Measurements from ENCODE around the gene WNK1.

WNK1 gene

DNA sequence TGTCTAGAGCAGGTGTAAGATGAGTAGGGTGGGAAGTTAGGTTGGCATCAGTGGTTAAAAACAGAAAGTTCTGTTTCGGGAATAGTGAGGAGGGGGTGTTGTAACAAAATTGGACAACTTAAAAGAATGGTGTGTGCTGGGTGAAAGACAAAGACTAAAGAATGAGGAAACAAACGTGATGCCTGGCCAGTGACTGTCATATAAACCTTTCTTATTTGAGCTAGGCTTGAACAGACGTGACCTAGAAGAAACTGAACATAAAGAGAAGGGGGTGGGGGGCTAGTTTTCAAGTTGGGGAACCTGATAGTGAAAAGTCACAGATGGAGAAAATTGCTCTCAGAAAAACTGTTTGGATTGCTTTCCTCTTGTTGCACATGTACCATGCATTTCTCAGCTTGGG is 157.5 kb downstream of the WNK1 start:
- Histone ChIP-seq H3K4me1 (no peaks in the 10 kb centered on the region), H3K9me3 (no peaks in the 10 kb centered on the region), H3K36me3 (peaks cover 89% of the 10 kb centered on the region), H3K27me3 (no peaks in the 10 kb centered on the region), H3K4me3 (ENCODE audit: low read depth, low read length) (no peak overlapping the region)
- DNase-seq: no peak
- TF ChIP-seq, protein P1, sequence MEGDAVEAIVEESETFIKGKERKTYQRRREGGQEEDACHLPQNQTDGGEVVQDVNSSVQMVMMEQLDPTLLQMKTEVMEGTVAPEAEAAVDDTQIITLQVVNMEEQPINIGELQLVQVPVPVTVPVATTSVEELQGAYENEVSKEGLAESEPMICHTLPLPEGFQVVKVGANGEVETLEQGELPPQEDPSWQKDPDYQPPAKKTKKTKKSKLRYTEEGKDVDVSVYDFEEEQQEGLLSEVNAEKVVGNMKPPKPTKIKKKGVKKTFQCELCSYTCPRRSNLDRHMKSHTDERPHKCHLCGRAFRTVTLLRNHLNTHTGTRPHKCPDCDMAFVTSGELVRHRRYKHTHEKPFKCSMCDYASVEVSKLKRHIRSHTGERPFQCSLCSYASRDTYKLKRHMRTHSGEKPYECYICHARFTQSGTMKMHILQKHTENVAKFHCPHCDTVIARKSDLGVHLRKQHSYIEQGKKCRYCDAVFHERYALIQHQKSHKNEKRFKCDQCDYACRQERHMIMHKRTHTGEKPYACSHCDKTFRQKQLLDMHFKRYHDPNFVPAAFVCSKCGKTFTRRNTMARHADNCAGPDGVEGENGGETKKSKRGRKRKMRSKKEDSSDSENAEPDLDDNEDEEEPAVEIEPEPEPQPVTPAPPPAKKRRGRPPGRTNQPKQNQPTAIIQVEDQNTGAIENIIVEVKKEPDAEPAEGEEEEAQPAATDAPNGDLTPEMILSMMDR (IDR thresholded peaks at IDR 0.05; ENCODE audit: low read depth, low read length): no peak

DNA sequence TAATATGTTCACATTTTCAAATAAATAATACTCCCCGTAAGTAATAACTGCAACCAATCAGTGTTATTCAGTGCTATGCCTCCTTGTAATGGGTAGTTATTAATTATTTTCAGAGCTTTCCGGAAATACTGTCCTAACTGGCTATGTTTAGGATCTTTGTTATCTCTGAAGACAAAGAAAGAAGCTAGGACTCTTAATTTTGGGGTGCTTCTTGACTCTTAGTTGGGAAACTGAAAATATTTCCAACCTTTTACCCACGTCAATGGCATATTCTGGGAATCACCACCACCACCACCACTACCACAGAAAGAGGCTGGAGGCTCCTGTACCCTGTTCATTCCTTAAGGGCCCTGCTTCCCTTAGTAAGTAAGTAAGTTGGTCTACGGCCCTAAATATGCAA is 158.0 kb downstream of the WNK1 start:
- Histone ChIP-seq H3K36me3 (peaks cover 87% of the 10 kb centered on the region), H3K27me3 (no peaks in the 10 kb centered on the region), H3K4me1 (no peaks in the 10 kb centered on the region), H3K4me3 (ENCODE audit: low read depth, low read length) (no peak overlapping the region), H3K9me3 (no peaks in the 10 kb centered on the region)
- TF ChIP-seq, protein P1 (IDR thresholded peaks at IDR 0.05; ENCODE audit: low read depth, low read length): no peak
- DNase-seq: no peak

GRCh38 chr12:911191-911826 is 158.9 kb downstream of the WNK1 start:
- no peaks in the 10 kb centered on the region for H3K9me3 ChIP-seq
- H3K36me3 ChIP-seq: peaks cover 83% of the 10 kb centered on the region
- TF ChIP-seq, protein P1 (IDR thresholded peaks at IDR 0.05; ENCODE audit: low read depth, low read length): no peak
- no peak for DNase-seq
- H3K27me3 ChIP-seq: no peaks in the 10 kb centered on the region
- H3K4me3 ChIP-seq (ENCODE audit: low read depth, low read length): no peak overlapping the region
- H3K4me1 ChIP-seq: no peaks in the 10 kb centered on the region

- Histone ChIP-seq H3K27me3 (no peaks in the 10 kb centered on the region), H3K36me3 (peaks cover 85% of the 10 kb centered on the region), H3K4me3 (ENCODE audit: low read depth, low read length) (no peak overlapping the region), H3K4me1 (no peaks in the 10 kb centered on the region), H3K9me3 (no peaks in the 10 kb centered on the region)
- no peak for DNase-seq
- TF ChIP-seq, protein P1 (IDR thresholded peaks at IDR 0.05; ENCODE audit: low read depth, low read length): no peak
Measured at GRCh38 chr12:912466-913235, 160.3 kb downstream of the WNK1 start.

DNA sequence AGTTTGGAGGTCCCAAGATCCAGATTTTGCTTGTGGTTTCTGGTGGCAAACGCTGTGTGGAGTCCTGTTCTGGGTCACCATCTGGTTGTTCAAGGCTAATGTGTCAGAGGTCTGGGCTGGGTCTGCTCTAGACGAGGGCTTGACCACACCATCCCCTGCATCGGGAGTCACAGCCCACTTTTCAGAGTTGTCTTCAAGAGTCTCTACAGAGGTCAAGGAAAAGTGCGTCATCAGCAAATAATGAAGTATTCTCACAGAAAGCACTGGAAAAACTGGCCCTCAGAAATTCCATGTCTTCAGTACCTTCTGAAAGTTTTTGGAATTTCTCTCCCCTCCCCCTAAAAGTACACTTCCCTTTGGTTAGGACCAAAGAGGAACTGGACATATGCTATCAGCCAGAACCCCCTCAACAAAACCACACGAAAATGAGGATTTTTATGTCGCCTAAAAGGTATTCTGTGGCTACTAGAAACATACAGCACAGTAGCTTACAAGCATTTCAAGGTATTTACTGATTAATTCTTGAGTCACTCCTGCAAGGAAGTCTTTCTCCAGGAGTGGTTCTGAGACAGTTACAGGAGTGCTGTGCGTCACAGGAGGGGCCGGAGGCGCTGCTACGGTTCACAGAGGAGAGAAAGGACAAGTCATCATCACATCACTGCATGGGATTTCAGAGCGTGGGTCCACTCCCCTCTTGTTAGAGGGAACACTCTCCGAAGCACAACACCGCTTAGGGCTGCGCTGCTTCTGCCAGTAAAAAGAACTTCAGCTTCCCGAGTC is 161.7 kb downstream of the WNK1 start:
- no peaks in the 10 kb centered on the region for H3K9me3 ChIP-seq
- H3K36me3 ChIP-seq: peaks cover 78% of the 10 kb centered on the region
- TF ChIP-seq, protein P1 (IDR thresholded peaks at IDR 0.05; ENCODE audit: low read depth, low read length): no peak
- DNase-seq: no peak
- no peaks in the 10 kb centered on the region for H3K4me1 ChIP-seq
- no peaks in the 10 kb centered on the region for H3K27me3 ChIP-seq
- no peak overlapping the region for H3K4me3 ChIP-seq (ENCODE audit: low read depth, low read length)
